ENCODE data around the gene KCNIP4.

KCNIP4 gene

GRCh38 chr4:21327976-21328700 lies 620.4 kb downstream of the KCNIP4 start:
- no peak for FAIRE-seq
- DNase-seq (ENCODE audit: insufficient read length, low spot score): no peak
- no peak for TF ChIP-seq POLR2A (IDR thresholded peaks at IDR 0.05; ENCODE audit: low read depth, low read length)

GRCh38 chr4:21320034-21320433 lies 628.5 kb downstream of the KCNIP4 start:
- DNase-seq (ENCODE audit: insufficient read length, low spot score): no peak
- no peak for TF ChIP-seq POLR2A (IDR thresholded peaks at IDR 0.05; ENCODE audit: low read depth, low read length)
- FAIRE-seq: no peak

GRCh38 chr4:21307709-21308108 lies 640.9 kb downstream of the KCNIP4 start:
- FAIRE-seq: no peak
- no peak for TF ChIP-seq POLR2A (IDR thresholded peaks at IDR 0.05; ENCODE audit: low read depth, low read length)
- no peak for DNase-seq (ENCODE audit: insufficient read length, low spot score)

- TF ChIP-seq POLR2A (IDR thresholded peaks at IDR 0.05; ENCODE audit: low read depth, low read length): no peak
- DNase-seq (ENCODE audit: insufficient read length, low spot score): no peak
- FAIRE-seq: no peak
These were observed 644.1 kb downstream of the KCNIP4 start for GRCh38 chr4:21304540-21304887.

- TF ChIP-seq POLR2A (IDR thresholded peaks at IDR 0.05; ENCODE audit: low read depth, low read length): no peak
- DNase-seq (ENCODE audit: insufficient read length, low spot score) (no peak), FAIRE-seq (no peak)
These were observed 658.0 kb downstream of the KCNIP4 start for GRCh38 chr4:21290562-21290961.

GRCh38 chr4:21276046-21276445 lies 672.5 kb downstream of the KCNIP4 start:
- no peak for FAIRE-seq
- TF ChIP-seq POLR2A (IDR thresholded peaks at IDR 0.05; ENCODE audit: low read depth, low read length): no peak
- no peak for DNase-seq (ENCODE audit: insufficient read length, low spot score)

GRCh38 chr4:21271439-21272052 lies 677.0 kb downstream of the KCNIP4 start:
- TF ChIP-seq POLR2A (IDR thresholded peaks at IDR 0.05; ENCODE audit: low read depth, low read length): no peak
- FAIRE-seq (no peak), DNase-seq (ENCODE audit: insufficient read length, low spot score) (no peak)

- FAIRE-seq: no peak
- DNase-seq (ENCODE audit: insufficient read length, low spot score): no peak
These were observed 700.2 kb downstream of the KCNIP4 start for GRCh38 chr4:21248331-21248730.

GRCh38 chr4:21242163-21242562 lies 706.4 kb downstream of the KCNIP4 start:
- no peak for DNase-seq (ENCODE audit: insufficient read length, low spot score)
- TF ChIP-seq POLR2A (IDR thresholded peaks at IDR 0.05; ENCODE audit: low read depth, low read length): no peak
- FAIRE-seq: no peak

More at GRCh38 chr4:21248331-21248730, 700.2 kb downstream of the KCNIP4 start:
- no peak for TF ChIP-seq POLR2A (IDR thresholded peaks at IDR 0.05; ENCODE audit: low read depth, low read length)

GRCh38 chr4:21226637-21227538 lies 721.7 kb downstream of the KCNIP4 start:
- no peak for TF ChIP-seq POLR2A (IDR thresholded peaks at IDR 0.05; ENCODE audit: low read depth, low read length)
- DNase-seq (ENCODE audit: insufficient read length, low spot score): no peak
- FAIRE-seq: no peak

- TF ChIP-seq POLR2A (IDR thresholded peaks at IDR 0.05; ENCODE audit: low read depth, low read length): no peak
- FAIRE-seq: no peak
- DNase-seq (ENCODE audit: insufficient read length, low spot score): no peak
These were observed 736.7 kb downstream of the KCNIP4 start for GRCh38 chr4:21211846-21212245.

- DNase-seq (ENCODE audit: insufficient read length, low spot score) (no peak), FAIRE-seq (no peak)
- TF ChIP-seq POLR2A (IDR thresholded peaks at IDR 0.05; ENCODE audit: low read depth, low read length): no peak
These were observed 738.7 kb downstream of the KCNIP4 start for GRCh38 chr4:21209860-21210259.

GRCh38 chr4:21205821-21206531 lies 742.6 kb downstream of the KCNIP4 start:
- no peak for FAIRE-seq
- TF ChIP-seq POLR2A (IDR thresholded peaks at IDR 0.05; ENCODE audit: low read depth, low read length): no peak
- no peak for DNase-seq (ENCODE audit: insufficient read length, low spot score)

- no peak for TF ChIP-seq POLR2A (IDR thresholded peaks at IDR 0.05; ENCODE audit: low read depth, low read length)
- FAIRE-seq: no peak
- DNase-seq (ENCODE audit: insufficient read length, low spot score): no peak
These were observed 745.2 kb downstream of the KCNIP4 start for GRCh38 chr4:21203416-21203815.
